ENCODE data around the gene B4GALT7.

DNA sequence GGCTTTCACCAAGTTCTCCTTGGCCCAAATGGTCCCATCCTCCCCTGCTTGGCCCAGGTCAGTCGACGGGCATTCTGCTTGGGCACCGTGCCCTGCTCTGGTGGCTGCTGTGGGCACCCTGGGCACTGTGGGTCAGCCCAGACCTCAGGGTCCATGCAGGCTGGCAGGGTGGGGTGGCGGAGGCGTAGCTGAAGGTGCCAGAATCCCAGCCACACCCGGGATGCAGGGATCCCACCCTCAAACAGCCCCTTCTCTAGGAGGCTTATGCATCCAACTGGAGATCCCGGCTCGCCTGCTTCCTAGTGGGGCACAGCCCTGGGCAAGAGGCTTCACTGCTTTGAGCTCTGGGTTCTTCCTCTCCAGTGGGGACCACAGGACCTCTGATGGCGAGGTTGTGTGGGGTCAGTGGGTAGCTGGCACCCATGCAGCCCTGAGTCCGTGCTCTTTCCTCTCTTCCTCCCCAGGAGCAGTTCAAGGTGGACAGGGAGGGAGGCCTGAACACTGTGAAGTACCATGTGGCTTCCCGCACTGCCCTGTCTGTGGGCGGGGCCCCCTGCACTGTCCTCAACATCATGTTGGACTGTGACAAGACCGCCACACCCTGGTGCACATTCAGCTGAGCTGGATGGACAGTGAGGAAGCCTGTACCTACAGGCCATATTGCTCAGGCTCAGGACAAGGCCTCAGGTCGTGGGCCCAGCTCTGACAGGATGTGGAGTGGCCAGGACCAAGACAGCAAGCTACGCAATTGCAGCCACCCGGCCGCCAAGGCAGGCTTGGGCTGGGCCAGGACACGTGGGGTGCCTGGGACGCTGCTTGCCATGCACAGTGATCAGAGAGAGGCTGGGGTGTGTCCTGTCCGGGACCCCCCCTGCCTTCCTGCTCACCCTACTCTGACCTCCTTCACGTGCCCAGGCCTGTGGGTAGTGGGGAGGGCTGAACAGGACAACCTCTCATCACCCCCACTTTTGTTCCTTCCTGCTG lies 9.4 kb downstream of the B4GALT7 start:
- no peak for TF ChIP-seq EZH2 (IDR thresholded peaks at IDR 0.05)
- TF ChIP-seq, protein P1, sequence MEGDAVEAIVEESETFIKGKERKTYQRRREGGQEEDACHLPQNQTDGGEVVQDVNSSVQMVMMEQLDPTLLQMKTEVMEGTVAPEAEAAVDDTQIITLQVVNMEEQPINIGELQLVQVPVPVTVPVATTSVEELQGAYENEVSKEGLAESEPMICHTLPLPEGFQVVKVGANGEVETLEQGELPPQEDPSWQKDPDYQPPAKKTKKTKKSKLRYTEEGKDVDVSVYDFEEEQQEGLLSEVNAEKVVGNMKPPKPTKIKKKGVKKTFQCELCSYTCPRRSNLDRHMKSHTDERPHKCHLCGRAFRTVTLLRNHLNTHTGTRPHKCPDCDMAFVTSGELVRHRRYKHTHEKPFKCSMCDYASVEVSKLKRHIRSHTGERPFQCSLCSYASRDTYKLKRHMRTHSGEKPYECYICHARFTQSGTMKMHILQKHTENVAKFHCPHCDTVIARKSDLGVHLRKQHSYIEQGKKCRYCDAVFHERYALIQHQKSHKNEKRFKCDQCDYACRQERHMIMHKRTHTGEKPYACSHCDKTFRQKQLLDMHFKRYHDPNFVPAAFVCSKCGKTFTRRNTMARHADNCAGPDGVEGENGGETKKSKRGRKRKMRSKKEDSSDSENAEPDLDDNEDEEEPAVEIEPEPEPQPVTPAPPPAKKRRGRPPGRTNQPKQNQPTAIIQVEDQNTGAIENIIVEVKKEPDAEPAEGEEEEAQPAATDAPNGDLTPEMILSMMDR (IDR thresholded peaks at IDR 0.05): no peak

Measured in neural progenitor cell (in vitro differentiated cells).